Bone marrow (tissue), 2 donors: ENCODE data around the gene SHOC2.

Experiments
- DNase-seq, 2 donors: peaks; one replicate each; lab custom pipeline; 2025; lab: John Stamatoyannopoulos, UW

Gene SHOC2

DNA sequence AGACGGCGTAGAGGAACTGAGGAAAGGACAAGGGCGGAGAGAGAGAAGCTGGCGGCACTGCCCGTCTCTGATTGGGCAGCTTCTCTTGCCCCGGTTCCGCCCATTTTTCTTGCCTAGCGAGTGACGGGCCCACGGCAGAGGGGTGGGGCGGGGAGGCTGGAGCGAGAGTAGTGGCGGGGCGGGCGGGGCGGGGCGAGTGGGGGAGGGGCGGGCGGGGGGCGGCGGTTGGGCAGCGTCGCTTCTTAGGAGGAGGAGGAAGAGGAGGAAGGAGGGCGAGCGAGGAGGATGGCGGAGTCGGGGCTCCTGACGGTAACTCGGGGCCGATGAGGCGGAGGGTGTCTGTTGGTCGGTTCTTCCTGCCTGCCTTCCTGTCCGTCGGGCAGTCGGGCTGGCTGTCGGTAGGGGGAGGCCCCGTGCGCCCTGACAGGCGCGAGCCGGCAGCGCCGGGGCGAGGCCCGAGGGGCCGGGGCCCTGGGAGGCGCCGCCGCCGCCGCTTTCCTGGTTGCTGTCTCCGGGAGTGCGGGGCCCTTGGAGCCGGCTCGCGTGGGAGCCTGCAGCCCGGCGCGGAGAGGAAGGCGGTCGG lies at the start of gene SHOC2:
SHOC2 (plus strand) TSS at position 256 of the 583 bp plus-strand sequence. CDS start 44,755 bp downstream, outside the sequence.
- DNase-seq = peak in 1 of 2 donors; percentile 88

DNA sequence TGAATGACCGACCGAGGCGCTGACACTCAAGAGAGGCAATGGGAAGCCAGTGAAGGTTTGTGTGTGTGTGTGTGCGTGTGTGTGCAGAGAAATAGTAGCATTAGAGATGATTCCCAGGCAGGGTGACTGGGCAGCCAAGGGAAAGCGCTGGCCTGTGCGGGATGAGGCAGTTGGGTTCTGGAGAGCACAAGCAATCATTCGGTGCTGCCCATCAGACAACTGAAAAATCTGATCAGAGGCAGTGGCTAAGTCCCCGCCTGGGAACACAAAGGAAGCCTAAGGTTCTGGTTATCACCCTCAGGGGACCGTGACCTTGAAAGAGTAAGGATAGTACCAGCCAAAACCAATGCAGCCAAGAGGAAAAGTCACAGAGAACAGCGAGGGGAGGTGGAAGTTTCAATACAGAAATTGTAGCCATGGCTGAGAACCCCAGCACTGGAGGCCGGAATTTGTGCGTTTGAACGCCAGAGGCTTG lies 48.5 kb upstream of the SHOC2 start:
- DNase-seq = no peak

DNA sequence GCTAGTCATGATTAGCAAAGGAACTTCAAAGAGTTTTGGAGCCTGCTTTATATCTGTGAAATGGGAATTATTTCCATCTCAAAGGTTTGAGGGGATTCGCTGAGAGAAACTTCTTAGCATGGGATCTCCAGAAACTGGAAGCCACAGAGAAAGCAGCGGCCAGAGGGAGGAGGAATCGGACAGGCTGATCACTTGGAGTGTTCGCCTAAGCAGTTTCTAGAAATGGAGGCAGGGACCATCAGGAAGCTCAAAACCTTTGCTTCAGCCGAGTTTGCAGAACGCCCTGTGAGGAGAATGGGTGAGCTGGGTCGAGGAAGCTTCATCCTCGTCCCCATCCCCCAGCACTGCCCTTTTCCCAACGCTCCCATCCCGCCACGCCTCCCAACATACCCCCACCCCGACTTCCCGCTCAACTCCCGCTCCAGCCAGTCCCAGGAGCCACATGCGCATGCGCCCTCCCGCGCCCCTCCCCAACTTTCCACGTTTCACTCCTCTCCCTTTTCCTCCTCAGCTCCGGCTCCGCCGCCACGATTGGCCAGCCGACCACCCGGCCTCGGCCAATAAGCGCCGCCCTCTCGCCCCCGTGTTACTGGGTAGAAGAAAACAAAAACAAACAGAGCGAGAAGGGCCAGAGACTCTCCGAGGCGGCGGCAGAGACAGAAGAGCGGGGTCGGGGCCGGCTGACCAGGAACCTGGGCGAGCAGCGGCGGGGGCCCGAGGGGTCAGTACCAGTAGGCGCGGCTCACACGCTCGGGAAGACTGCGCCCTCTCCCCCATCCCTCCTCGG lies 47.9 kb upstream of the SHOC2 start, which contains the start of gene PDCD4:
PDCD4 (plus strand) TSS at position 631 of the 787 bp plus-strand sequence. CDS start 4,100 bp downstream, outside the sequence.
- DNase-seq = peak; percentile 86 to 94

DNA sequence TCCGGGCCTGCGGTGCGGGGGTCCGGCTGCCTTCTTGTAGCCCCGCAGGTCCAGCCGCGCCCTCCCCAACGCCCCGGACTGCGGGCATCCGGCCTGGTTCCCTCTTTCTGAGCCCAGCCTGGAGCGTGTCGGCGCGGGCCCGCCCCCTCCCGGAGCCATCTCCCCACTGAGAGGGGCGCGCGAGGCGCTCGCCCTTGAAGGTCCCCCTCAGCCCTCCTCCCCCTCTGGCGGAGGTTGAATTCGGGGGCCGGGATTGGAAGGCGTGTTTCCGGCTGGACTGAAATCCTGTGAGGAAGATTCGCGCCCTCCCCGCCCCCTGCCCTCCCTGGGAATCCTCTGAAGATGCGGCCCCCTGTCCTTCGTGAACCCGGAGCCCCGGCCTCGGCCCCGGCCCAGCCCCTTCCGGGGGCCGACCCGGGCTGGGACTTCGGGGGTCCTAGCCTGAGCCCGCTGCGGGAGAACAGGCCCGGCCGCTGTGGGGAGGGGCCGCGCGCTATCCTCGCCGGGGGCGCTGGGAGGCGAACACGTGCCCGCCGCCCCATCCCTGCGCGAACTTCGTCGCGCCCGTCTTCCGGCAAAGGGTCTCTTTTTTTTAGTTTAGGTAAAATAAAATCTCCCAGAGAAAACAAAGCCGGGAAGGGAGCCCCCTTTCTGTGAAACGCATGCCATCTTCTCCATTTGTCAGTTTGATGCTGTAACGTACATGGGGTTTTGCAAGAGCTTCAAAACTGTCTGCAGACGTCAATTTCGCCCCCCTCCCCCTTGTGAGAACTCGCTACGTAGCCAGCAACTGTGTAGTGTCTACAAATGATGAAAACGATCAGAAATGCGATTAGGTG lies 47.0 kb upstream of the SHOC2 start:
- peak; percentile 38 to 76 for DNase-seq

DNA sequence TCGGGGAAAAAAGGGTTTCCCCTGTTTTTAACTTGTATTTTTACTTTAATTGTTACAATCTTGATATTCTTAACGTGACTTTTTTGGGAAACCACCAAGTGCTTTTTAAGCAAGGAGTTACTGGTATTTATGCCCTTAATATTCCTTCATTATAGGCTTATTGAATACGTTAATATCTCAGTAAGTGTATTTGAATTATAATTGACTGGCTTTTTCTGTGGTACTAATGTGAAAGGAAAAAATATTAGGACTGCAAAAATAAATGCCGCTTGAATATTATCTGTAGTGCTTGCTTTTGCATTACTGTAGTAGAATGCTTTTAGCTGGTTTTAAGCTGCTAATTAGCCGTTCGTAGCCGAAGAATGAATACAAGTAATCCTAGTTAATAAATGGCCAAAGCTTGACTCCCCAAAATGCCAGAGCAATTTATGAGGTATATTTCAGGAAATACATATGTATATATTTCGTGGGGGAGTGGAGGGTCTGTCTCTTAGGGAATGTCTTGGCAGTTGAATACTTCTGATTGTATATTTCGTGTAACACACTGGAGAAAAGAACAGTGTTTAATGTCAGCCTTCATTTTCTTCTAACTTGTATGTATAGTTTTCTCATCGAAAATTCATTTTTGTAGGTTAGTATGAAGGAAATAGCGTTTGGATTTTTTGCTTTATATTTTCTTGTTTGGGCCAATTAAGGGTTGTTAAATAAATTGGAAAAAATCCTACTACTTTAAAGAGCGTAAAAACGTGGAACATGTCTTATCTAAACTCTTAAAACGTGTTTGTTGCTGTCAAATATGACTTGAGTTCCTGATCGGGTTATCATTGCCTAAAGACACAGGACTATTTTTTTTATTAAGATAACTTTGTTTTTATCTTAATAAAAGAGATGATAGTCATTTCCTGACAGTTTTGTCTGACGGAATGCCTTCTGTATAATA lies 46.1 kb upstream of the SHOC2 start:
- no peak for DNase-seq

DNA sequence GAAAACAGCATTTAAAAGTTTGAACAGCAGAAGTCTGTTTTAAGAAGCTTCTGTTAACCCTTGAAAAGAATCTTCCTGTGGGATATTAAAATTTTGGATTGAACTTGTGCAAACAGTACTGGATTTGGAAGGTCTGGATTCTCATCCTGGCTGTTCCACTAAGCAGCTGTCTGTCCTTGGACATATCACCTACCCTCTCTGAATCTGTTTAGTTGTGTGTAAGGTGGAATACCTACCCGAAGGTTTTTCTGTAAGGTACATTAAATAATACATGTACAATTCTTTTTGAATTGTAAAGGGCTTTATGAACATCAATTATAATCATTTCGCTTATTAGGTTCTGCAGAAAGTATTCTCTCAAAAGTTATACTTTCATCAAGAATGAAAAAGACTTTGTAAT lies 45.5 kb upstream of the SHOC2 start:
- DNase-seq = no peak

DNA sequence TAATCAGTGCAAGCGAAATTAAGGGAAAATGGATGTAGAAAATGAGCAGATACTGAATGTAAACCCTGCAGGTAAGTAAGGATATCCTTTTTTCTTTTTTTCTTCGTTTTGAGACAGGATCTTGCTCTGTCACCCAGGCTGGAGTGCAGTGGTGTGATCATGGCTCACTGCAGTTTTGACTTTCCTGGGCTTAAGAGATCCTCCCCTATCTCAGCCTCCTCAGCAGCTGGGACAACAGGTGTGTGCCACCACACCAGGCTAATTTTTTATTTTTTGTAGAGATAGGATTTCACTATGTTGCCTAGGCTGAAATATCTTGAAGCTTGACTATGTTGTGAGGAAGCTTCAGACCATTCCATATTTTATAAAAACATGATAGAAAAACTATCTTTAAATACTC lies 43.4 kb upstream of the SHOC2 start:
- DNase-seq = no peak

DNA sequence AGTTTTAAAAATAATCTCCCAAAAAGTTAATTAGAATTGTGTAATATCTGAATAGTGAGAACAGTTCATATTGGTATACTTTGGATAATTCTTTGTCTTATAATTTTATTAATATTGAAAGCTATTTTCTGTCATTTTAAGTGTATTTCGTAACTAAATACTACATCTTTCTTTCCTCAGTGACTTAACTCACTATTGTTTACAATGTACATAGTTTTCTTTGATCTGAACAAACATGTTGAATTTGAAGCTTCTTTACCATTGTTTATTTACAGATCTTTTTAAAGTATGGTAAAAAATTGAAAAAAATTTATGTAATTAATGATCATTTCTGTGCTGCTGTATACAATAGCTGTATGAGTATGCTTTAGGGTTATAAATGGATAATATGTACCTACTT lies 42.6 kb upstream of the SHOC2 start:
- no peak for DNase-seq

DNA sequence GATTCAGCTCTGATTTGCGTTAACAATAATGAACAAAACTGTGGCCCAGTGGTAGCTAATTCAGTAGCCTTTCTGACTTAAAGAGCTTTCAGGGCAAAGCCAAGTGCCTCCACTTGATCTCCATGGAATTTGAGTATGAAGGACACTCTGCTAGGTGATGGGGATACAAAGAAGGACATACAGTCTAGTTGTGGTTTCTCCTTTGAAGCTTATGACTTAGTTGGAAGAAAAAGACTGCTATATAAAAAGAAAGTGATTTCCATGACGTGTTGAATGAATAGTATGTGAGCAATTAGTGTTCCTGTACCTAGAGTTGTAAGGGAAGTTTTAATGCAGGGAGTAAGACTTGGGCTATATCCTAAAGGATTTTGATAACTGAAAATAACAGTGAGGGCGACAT lies 39.4 kb upstream of the SHOC2 start:
- no peak for DNase-seq

DNA sequence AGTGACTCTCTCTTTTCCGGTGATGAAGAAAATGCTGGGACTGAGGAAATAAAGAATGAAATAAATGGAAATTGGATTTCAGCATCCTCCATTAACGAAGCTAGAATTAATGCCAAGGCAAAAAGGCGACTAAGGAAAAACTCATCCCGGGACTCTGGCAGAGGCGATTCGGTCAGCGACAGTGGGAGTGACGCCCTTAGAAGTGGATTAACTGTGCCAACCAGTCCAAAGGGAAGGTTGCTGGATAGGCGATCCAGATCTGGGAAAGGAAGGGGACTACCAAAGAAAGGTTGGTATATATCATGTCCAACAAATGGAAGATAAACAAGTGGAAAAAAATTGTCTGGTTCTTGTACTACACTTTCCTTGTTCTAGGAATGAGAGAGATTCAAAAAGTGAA lies 38.2 kb upstream of the SHOC2 start:
- DNase-seq = no peak

DNA sequence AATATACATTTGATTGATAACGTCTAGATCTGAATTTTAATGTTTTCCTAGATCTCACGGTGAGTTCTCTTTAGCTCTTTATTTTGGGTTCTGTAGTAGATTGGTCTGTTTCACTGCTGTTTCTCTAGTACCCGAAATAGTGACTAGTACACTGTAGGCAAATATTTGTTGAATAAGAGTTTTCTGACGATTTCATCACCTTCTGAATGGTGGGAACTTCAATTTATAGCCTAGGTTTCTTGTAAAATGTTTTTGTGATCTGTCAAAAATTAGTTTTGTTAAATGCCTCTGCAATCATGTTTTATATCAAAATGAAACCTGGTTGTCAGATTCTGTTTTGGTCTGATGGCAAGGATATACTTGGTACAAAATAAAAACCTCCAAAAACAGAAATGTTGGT lies 37.5 kb upstream of the SHOC2 start:
- no peak for DNase-seq

DNA sequence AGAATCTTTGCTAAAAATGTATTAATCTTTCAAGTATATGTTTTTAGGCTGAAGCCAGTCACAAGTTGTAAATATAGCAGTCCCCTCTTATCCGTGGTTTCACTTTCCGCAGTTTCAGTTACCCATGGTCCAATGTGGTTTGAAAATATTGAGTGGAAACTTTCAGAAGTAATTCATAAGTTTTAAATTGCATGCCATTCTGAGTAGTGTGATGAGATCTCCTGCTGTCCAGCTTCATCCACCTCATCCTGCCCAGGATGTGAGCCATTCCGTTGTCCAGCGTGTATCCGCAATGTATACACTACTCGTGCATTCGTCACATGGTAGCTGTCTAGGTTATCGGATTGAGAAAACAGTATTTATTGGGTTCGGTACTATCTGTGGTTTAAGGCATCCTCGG lies 35.5 kb upstream of the SHOC2 start:
- DNase-seq = no peak

DNA sequence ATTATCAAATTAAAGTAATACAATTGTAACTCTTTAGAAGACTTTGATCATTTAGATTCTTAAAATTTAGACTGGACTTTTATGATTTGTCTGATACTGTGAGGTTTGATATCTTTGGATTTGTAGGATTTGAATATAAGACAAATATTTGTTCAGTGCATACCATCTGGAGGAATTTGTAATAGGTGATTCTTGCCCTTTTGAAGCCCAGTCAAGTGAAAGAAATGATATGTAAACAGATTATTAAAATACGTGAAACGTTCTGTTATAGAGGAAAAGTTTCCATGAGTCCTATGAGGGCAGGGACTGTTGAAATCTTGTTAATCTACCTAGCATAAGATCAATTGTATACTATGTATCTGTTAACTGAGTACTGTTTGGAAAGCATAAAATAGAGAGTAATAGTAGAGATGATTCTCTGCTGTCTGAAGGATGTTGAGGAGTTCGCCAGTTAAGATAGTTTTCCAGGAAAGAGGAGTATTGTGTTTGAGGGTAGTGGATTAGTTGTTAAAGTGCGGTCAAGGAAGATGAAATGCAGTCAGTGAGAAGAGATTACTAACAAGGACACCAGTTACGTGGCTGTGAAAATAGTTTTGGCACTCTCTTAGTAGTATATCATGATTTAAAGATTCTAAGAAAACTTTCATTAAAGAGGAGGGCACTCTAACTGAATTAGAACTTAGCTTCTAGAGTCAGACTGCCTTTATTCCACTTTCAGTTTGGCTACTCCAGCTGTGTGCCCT lies 33.3 kb upstream of the SHOC2 start:
- no peak for DNase-seq

DNA sequence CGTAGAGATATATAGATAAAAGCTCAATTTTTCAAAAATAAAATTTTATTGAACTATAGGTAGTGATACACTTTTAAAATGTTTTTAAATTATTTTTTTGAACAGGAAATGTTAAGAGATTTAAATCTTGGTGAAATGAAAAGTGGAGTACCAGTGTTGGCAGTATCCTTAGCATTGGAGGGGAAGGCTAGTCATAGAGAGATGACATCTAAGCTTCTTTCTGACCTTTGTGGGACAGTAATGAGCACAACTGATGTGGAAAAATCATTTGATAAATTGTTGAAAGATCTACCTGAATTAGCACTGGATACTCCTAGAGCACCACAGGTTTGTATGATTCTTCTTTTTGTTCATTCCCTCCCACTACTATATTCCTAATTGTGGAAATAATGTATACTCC lies 31.8 kb upstream of the SHOC2 start:
- no peak for DNase-seq

DNA sequence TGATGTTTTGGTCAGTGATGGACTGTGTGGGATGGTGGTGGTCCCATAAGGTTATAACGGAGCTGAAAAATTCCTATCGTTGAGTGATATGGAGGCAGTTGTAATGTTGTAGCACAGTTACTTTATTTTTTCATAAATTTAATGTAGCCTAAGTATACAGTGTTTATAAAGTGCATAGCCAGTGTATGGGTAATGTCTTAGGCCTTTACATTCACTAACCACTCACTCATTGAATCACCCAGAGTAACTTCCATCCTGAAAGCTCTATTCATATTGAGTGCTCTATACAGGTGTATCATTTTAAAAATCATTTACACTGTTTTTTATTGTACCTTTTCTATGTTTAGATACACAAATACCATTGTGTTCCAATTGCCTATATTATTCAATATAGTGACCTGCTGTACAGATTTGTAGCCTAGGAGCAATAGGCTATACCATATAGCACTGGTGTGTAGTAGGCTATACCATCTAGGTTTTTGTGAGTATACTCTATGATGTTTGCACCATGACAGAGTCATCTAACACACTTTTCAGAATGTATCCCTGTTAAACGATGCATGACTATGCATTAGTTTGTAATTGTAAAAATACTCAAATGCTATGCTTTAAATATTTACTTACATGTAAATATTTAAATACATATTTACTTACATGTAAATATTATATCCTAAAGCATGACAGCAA lies 26.7 kb upstream of the SHOC2 start:
- DNase-seq = no peak

DNA sequence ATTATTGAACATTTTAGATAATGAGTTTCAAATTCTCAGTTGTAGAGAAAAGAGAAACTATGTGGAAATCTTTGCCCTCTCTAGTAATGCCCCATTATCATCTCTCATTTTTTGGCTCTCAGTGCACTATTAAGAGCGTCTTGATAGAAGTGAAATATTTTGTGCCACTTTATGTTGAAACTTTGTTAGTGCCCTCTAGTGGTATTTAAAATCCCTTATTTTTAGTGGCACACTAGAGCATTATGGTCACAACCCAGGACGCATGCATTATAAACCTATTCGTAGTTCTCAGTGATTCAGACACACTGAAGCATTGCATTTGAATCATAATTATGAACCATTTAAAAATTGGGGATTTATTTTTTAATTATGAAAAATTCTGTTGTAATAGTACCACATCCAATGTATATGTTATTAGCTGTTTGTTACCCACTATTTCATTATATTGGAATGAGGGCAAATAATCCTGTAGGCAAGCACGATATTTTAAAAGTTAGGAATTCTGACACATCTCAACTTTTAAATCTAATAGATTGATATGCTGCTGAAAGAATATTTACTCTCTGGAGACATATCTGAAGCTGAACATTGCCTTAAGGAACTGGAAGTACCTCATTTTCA lies 25.7 kb upstream of the SHOC2 start:
- peak in 1 of 2 donors; percentile 45 for DNase-seq

DNA sequence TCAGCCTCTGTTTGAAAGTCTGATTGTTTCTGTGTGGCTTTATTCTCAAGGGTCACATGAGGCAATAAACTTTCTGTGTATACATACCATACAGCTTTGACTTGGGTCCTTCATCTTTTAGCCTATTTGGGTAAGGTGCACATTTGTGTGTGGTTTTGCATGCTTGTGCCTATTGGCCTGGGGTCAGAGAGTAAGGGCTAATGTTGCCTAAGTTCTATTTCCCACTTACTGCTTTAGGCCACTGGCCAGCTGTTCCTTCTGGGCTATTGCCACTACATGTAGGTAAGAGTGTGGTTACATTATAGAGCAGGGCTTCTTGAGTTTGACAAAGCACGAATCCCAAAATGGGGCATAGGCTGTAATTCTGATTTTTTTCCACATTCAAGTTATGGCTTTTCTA lies 22.2 kb upstream of the SHOC2 start:
- no peak for DNase-seq

DNA sequence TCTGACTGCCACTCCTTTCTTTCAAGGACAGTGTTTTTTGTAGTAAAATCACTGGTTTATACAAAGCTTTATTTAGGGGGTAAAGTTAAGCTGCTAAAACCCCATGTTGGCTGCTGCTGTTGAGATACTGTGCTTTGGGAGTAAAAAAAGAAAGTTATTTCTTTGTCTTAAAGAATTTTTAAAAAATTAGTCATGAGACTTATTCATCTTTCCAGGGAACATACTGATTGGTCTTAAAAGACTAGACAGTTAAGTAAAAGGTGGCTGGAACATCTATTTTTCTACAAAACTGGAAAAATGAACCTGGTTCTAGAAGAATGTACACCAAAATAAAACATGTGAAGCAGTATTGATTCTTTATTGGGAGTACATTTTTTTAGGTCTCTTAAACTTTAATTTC lies 21.0 kb upstream of the SHOC2 start:
- DNase-seq = no peak

DNA sequence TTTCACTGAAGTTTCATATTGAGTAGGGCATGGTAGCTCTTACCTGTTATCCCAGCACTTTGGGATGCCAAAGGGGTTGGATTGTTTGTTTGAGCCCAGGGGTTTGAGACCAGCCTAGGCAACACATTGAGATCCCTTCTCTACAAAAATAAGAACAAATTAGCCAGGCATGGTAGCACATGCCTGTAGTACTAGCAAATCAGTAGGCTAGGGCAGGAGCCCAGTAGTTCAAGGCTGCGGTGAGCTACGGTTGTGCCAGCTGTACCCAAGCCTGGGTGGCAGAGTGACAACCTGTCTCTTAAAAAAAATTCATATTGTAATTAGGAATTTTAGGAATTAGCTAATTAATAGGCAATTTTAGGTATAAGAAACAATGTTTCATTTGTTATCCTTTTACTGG lies 18.4 kb upstream of the SHOC2 start:
- no peak for DNase-seq
